Chondrocyte (in vitro differentiated cells): ENCODE data around the gene KRT78. TPM values are rescaled to one million over a fixed set of nuclear protein-coding genes. Genes with fewer than 3 reads are reported as not detected.

Experiments
- DNase-seq: peaks from one replicate; pipeline ENCODE4 v3.0.0; 2021; ENCODE audit warnings: mixed read lengths, low spot score
- H3K27ac Mint-ChIP-seq: one replicate; pipeline ENCODE4 v1.8.0; 2021; ENCODE audit warnings: mild to moderate bottlenecking, moderate library complexity, mixed read lengths; ENCODE audit not compliant: unreplicated experiment
- H3K27me3 Mint-ChIP-seq: 2 replicates; pipeline ENCODE4 v1.8.0; 2021; ENCODE audit warnings: low read depth, mixed read lengths
- H3K36me3 Mint-ChIP-seq: 2 replicates; pipeline ENCODE4 v1.8.0; 2021; ENCODE audit warnings: low read depth, mixed read lengths
- H3K4me1 Mint-ChIP-seq: 2 replicates; pipeline ENCODE4 v1.8.0; 2021; ENCODE audit warnings: low read depth, mild to moderate bottlenecking, mixed read lengths
- H3K4me3 Mint-ChIP-seq: one replicate; pipeline ENCODE4 v1.8.0; 2021; ENCODE audit warnings: mild to moderate bottlenecking, moderate library complexity, mixed read lengths; ENCODE audit not compliant: unreplicated experiment
- H3K9me3 Mint-ChIP-seq: 2 replicates; pipeline ENCODE4 v1.8.0; 2021; ENCODE audit warnings: low read depth, mixed read lengths
- CTCF ChIP-seq: fragments of 200-600 bp; sonication (generic); IDR thresholded peaks from 2 replicates; pipeline ENCODE4 v1.5.0; 2021; ENCODE audit warnings: antibody characterized with exemption, mild to moderate bottlenecking, moderate library complexity
- total RNA-seq: library from RNA; stranded (reverse); gene quantifications from 3 replicates; pipeline ENCODE4 v1.2.1, GENCODE V29; 2021

Gene KRT78
- total RNA-seq, 1 donor from 2014 or later, result not detected

- H3K27ac Mint-ChIP-seq, result no peak overlapping the region
- no peak overlapping the region for H3K4me3 Mint-ChIP-seq
- peaks cover 18% of the 10 kb centered on the region for H3K4me1 Mint-ChIP-seq
- no peaks in the 10 kb centered on the region for H3K9me3 Mint-ChIP-seq
- peaks cover 15% of the 10 kb centered on the region for H3K27me3 Mint-ChIP-seq
- no peak for TF ChIP-seq CTCF
- no peaks in the 10 kb centered on the region for H3K36me3 Mint-ChIP-seq
- no peak for DNase-seq
Observed at GRCh38 chr12:52820521-52820920, 28.3 kb downstream of the KRT78 start.

GRCh38 chr12:52819731-52820510 is 28.9 kb downstream of the KRT78 start:
- Mint-ChIP-seq H3K9me3 (no peaks in the 10 kb centered on the region), H3K4me3 (no peak overlapping the region), H3K27ac (no peak overlapping the region), H3K36me3 (no peaks in the 10 kb centered on the region), H3K4me1 (peaks cover 18% of the 10 kb centered on the region), H3K27me3 (peaks cover 15% of the 10 kb centered on the region)
- no peak for DNase-seq
- TF ChIP-seq CTCF, result no peak

GRCh38 chr12:52818887-52819420 is 29.8 kb downstream of the KRT78 start:
- TF ChIP-seq CTCF, result no peak
- DNase-seq, result no peak
- H3K27ac Mint-ChIP-seq, result no peak overlapping the region
- H3K9me3 Mint-ChIP-seq, result no peaks in the 10 kb centered on the region
- peaks cover 27% of the 10 kb centered on the region for H3K4me1 Mint-ChIP-seq
- H3K36me3 Mint-ChIP-seq, result no peaks in the 10 kb centered on the region
- H3K4me3 Mint-ChIP-seq, result no peak overlapping the region
- H3K27me3 Mint-ChIP-seq, result peaks cover 15% of the 10 kb centered on the region

GRCh38 chr12:52818388-52818787 is 30.4 kb downstream of the KRT78 start:
- DNase-seq, result no peak
- Mint-ChIP-seq H3K27me3 (peaks cover 15% of the 10 kb centered on the region), H3K27ac (no peak overlapping the region), H3K4me3 (no peak overlapping the region), H3K9me3 (no peaks in the 10 kb centered on the region), H3K36me3 (no peaks in the 10 kb centered on the region), H3K4me1 (peaks cover 27% of the 10 kb centered on the region)
- TF ChIP-seq CTCF, result no peak

GRCh38 chr12:52817699-52818238 is 31.0 kb downstream of the KRT78 start:
- no peak overlapping the region for H3K4me3 Mint-ChIP-seq
- DNase-seq, result no peak
- no peaks in the 10 kb centered on the region for H3K36me3 Mint-ChIP-seq
- H3K9me3 Mint-ChIP-seq, result no peaks in the 10 kb centered on the region
- H3K27me3 Mint-ChIP-seq, result peaks cover 15% of the 10 kb centered on the region
- H3K4me1 Mint-ChIP-seq, result peaks cover 23% of the 10 kb centered on the region
- no peak overlapping the region for H3K27ac Mint-ChIP-seq
- TF ChIP-seq CTCF, result no peak
